ENCODE data around the gene DCAKD.

The DCAKD gene

GRCh38 chr17:44977065-44977464 lies 74.4 kb downstream of the DCAKD start:
- DNase-seq (ENCODE audit: low read depth in 2 of 3, low spot score in 2 of 3) = no peak

- no peak for DNase-seq (ENCODE audit: low read depth in 2 of 3, low spot score in 2 of 3)
Measured at GRCh38 chr17:44976206-44976605, 75.2 kb downstream of the DCAKD start.

Data from activated CD8-positive, alpha-beta memory T cell treated with anti-CD3 and anti-CD28 coated beads for 48 hours (primary cell).